Epidermal melanocyte (primary cell): ENCODE data around the gene STX12.
"Not testable (repeated sequence)": the region's sequence is repeated elsewhere in the genome, so short reads cannot be mapped to it uniquely, and the experiment has no call there.

Experiments used
- DNase-seq: peaks from one replicate; pipeline ENCODE4 v3.0.0; 2011; ENCODE audit warnings: low spot score; ENCODE audit not compliant: insufficient read length

Gene STX12

GRCh38 chr1:27865821-27866220 lies 92.8 kb downstream of the STX12 start:
- DNase-seq, result no peak

- no peak for DNase-seq
Observed at GRCh38 chr1:27868556-27868931, 95.5 kb downstream of the STX12 start.

GRCh38 chr1:27868932-27869718 lies 96.1 kb downstream of the STX12 start:
- no peak for DNase-seq

GRCh38 chr1:27869719-27870085 lies 96.7 kb downstream of the STX12 start:
- DNase-seq, result no peak

GRCh38 chr1:27871076-27871475 lies 98.1 kb downstream of the STX12 start:
- DNase-seq, result not testable (repeated sequence)

- DNase-seq, result peak; percentile 36
Observed at GRCh38 chr1:27872059-27872801, 99.2 kb downstream of the STX12 start, which contains the start of gene THEMIS2. THEMIS2 (plus strand) TSS chr1:27872544; CDS start chr1:27872572, 28 bp downstream.

- DNase-seq, result no peak
Observed at GRCh38 chr1:27872802-27873551, 100.0 kb downstream of the STX12 start.

GRCh38 chr1:27873671-27874384 lies 100.8 kb downstream of the STX12 start:
- DNase-seq, result no peak
